Effector memory CD8-positive, alpha-beta T cell (primary cell): ENCODE data around the gene CD300LD.
A peak's percentile ranks its signal among the peaks of the same experiment; 100 is the strongest.
"Not testable (repeated sequence)": the region's sequence is repeated elsewhere in the genome, so short reads cannot be mapped to it uniquely, and the experiment has no call there.

Experiments used
- ATAC-seq: fragments of 150-1000 bp; cut with Tn5 transposase; replicated peaks from 2 replicates; pipeline ENCODE4 v1.10.0; 2021; ENCODE audit warnings: mild to moderate bottlenecking, moderate library complexity
- DNase-seq, 3 experiments: peaks; one replicate each; pipeline ENCODE4 v3.0.0; 2021
- H3K27ac Mint-ChIP-seq, 2 donors: one replicate each; pipeline ENCODE4 v1.8.0; 2022; ENCODE audit warnings: mild to moderate bottlenecking in 2 of 2, mixed read lengths in 2 of 2, moderate library complexity in 2 of 2
- H3K27me3 Mint-ChIP-seq, 2 donors: one replicate each; pipeline ENCODE4 v1.8.0; 2022; ENCODE audit warnings: mixed read lengths in 2 of 2
- H3K36me3 Mint-ChIP-seq: one replicate; pipeline ENCODE4 v1.8.0; 2022; ENCODE audit warnings: mild to moderate bottlenecking, moderate library complexity, mixed read lengths; ENCODE audit not compliant: insufficient read depth
- H3K4me1 Mint-ChIP-seq, 2 donors: one replicate each; pipeline ENCODE4 v1.8.0; 2022; ENCODE audit warnings: low read depth in 2 of 2, mixed read lengths in 2 of 2
- H3K4me3 Mint-ChIP-seq, 2 donors: one replicate each; pipeline ENCODE4 v1.8.0; 2022; ENCODE audit warnings: mild to moderate bottlenecking in 2 of 2, mixed read lengths in 2 of 2, moderate library complexity in 2 of 2
- H3K9me3 Mint-ChIP-seq, 2 donors: one replicate each; pipeline ENCODE4 v1.8.0; 2022; ENCODE audit warnings: mixed read lengths in 2 of 2
- total RNA-seq, 9 experiments: gene quantifications; one replicate each; lab custom pipeline; 2026; lab: John Stamatoyannopoulos, UW

CD300LD gene
- total RNA-seq = 0 to 0.12 (median 0) reads per million in 9 experiments

DNA sequence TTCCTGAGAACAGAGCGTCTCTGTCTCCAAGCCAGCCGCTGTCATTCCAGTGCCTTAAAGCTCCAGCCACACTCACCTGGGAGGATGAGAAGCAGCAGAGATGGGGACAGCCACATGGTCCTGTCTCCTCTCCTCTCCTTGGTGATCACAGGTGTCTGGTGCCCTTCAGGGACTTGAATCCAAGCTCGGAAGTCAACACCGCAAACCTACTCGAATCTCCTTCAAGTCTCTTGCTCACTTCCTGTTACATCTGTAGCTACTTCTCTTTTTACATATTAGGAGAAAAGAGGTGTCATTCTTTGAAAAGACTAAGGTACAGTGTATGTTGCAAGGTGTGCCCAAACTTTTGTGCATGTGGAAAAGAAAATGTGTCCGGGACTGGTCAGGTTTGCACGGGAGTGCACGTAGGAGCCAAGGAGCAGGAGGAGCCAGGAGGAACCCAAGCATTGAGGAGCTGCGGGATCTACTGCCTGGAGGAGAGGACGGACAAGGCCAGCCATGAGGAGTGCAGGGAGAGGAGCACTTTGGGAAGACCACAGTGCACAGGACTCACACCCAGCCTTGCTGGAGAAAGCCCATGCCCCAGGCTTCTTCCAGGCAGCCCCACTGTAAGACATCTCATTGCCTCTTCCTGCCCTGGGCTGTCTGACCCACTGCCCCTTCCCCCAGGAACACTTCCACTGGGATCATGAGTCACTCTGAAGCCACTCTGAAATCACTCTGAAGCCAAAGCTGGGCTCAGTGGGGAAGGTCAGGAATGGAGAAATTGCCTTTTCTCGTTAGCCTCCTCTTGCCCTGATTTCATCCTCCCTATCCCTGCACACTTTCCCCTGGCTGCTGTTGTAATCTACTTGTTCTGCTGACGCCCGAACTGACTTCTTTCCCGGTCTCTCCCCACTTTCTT lies at the start of gene CD300LD:
TSS of gene CD300LD (minus strand) at position 197 of the 904 bp plus-strand sequence. CDS start at position 116, 81 bp downstream.
- peaks cover 0 to 3% of the 10 kb centered on the region in 2 donors for H3K4me1 Mint-ChIP-seq
- H3K9me3 Mint-ChIP-seq = no peaks in the 10 kb centered on the region
- DNase-seq (no peak), ATAC-seq (no peak)
- no peaks in the 10 kb centered on the region for H3K36me3 Mint-ChIP-seq
- no peak within 1 kb of the TSS for H3K4me3 Mint-ChIP-seq
- no peak within 1 kb of the TSS for H3K27ac Mint-ChIP-seq
- peaks cover 67 to 77% of the 10 kb centered on the region in 2 donors for H3K27me3 Mint-ChIP-seq

DNA sequence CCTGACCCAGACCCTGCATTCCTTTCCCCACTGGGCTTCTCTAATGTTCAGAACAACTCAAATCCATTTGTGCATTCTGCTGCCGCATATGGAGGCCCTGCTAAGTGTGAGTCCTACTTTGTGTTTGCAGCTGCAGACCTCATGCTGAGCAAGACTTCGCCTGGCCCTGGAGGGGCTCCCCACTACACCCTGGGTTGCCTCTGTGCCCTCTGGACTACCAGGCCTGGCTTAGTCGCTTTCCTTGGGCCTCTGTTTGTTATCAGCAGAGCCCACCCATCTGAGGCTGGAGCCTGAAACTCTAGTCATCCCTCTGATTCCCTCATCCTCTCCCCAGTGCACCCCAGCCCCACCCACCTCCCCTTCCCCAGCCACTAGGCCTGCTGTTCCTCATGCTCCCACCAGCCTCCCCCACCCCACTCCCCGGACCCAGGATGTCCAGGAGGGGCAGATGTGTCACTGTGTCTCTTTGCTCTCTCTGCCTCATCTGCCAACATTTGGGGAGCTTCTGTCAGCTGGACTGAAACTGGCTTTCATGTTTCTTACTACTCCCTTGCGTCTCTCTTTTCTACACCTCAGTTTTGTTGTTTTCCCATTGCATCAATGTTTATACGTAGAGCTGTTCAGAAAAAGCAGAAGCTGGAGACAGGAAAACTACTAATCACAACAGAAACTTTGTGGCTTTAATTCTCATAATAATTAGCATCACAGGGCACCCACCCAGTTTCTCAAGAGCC lies 49.3 kb upstream of the CD300LD start:
- DNase-seq (no peak), ATAC-seq (no peak)
- Mint-ChIP-seq H3K36me3 (peaks cover 3% of the 10 kb centered on the region), H3K4me1 (peaks cover 9 to 11% of the 10 kb centered on the region in 2 donors), H3K4me3 (no peak overlapping the region), H3K27ac (peak overlapping the region in 1 of 2 donors; percentile 8), H3K27me3 (peaks cover 58 to 73% of the 10 kb centered on the region in 2 donors), H3K9me3 (no peaks in the 10 kb centered on the region)

DNA sequence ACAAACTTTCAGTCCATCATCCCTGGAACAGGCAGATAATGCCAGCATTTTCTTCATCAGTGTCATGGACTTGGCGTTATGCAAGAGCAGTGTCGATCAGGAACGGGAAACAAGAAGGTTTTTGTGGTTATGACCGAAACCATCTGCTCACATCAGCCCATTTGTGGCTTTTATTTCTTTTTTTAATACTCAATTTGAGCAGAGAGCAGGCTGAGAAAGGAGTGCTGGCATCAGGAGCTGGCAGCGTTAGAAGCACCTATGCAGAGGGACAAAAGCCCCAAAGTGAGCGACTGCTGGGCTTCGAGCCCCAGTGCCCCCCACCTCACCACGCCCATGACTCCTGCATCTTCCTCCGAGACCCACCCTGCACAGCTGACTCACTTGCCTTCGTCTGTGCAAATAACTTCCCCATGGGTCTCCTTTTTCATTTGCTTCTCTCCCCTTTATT lies 47.6 kb upstream of the CD300LD start:
- Mint-ChIP-seq H3K27me3 (peaks cover 54 to 71% of the 10 kb centered on the region in 2 donors), H3K36me3 (peaks cover 3% of the 10 kb centered on the region), H3K9me3 (no peaks in the 10 kb centered on the region), H3K27ac (no peak overlapping the region), H3K4me1 (peaks cover 9 to 11% of the 10 kb centered on the region in 2 donors), H3K4me3 (no peak overlapping the region)
- ATAC-seq (peak; percentile 35), DNase-seq (no peak)

DNA sequence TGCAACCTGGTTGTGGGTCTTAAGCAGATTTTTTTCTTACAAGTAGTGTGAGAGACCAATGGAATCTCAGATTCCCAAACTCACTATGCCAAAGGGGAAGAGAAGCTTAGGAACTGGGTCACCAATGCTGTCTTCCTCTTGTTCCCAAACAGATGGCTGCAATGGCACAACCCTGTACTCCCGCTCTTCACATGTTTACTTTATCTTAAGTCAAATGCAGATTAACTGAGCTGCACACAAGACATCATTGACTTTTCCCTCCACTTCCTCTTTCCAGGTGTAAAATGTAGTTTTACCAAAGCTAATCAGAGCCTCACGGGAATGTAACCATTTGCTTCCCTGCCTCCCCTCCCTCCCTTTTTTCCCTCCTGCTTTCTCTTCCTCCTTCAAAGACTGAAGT lies 45.8 kb upstream of the CD300LD start:
- Mint-ChIP-seq H3K4me1 (peaks cover 9 to 11% of the 10 kb centered on the region in 2 donors), H3K27ac (no peak overlapping the region), H3K9me3 (no peaks in the 10 kb centered on the region), H3K36me3 (no peaks in the 10 kb centered on the region), H3K27me3 (peaks cover 40 to 65% of the 10 kb centered on the region in 2 donors), H3K4me3 (no peak overlapping the region)
- DNase-seq = no peak
- ATAC-seq = no peak

DNA sequence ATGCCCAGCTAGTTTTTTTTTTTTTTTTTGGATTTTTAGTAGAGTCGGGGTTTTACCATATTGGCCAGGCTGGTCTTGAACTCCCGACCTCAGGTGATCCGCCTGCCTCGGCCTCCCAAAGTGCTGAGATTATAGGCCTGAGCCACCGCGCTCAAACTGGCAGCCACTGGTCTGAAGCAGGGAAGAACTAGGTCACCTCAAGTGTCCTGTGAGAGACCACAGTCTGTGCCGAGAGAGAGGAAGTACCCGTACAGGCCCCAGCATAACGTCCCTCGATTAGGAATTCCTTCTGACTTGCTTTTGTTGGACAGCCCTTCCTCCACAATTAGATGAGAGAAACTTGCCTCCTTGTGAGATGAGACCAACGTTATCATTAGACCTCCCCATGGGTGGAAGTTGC lies 45.2 kb upstream of the CD300LD start:
- Mint-ChIP-seq H3K4me1 (peaks cover 9 to 12% of the 10 kb centered on the region in 2 donors), H3K9me3 (no peaks in the 10 kb centered on the region), H3K36me3 (no peaks in the 10 kb centered on the region), H3K27ac (no peak overlapping the region), H3K27me3 (peaks cover 37 to 64% of the 10 kb centered on the region in 2 donors), H3K4me3 (no peak overlapping the region)
- no peak for ATAC-seq
- no peak for DNase-seq

DNA sequence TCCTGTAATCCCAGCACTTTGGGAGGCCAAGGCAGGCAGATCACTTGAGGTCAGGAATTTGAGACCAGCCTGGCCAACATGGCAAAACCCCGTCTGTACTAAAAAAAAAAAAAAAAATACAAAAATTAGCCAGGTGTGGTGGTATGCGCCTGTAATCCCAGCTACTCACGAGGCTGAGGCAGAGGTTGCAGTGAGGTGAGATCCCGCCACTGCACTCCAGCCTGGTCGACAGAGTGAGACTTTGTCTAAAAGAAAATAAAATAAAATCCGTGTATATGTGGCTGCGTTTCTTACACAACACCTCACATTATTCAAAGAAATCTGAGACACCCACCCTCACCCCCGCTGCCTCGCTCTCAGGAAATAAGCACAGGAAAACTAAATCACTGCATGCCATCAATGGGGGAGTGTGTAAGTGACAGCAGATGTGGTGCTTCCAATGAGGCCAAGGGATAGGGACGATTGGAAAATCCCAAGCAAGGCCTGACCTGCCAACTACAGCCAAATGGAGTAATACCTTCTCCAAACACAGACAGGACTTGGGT lies 44.5 kb upstream of the CD300LD start:
- ATAC-seq, H3K36me3 Mint-ChIP-seq, DNase-seq, H3K27ac Mint-ChIP-seq, H3K9me3 Mint-ChIP-seq, H3K4me3 Mint-ChIP-seq: not testable (repeated sequence)
- H3K27me3 Mint-ChIP-seq = peaks cover 36 to 63% of the 10 kb centered on the region in 2 donors
- H3K4me1 Mint-ChIP-seq = peaks cover 9 to 14% of the 10 kb centered on the region in 2 donors

DNA sequence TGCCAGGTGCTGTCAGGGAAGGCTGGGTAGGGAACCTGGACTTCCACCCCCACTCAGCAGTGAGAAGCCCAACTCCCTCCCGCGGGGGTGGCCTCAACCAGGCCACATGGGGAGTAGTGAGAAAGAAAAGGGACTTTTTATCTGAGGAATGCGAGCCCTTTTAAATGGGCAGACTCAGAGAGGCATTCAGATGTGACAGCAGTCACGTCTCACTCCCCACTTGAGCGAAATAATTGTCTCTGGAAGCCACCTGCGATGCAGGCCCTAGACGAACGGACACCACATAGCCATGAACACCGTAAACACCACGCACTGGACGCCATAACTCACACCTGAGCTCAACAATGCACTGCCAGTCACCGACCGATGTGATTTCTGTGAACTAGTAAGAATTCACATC lies 43.3 kb upstream of the CD300LD start:
- H3K4me1 Mint-ChIP-seq = peaks cover 9 to 14% of the 10 kb centered on the region in 2 donors
- no peak for ATAC-seq
- H3K36me3 Mint-ChIP-seq = no peaks in the 10 kb centered on the region
- H3K27me3 Mint-ChIP-seq = peaks cover 31 to 57% of the 10 kb centered on the region in 2 donors
- no peak for DNase-seq
- no peaks in the 10 kb centered on the region for H3K9me3 Mint-ChIP-seq
- H3K4me3 Mint-ChIP-seq = no peak overlapping the region
- no peak overlapping the region for H3K27ac Mint-ChIP-seq

DNA sequence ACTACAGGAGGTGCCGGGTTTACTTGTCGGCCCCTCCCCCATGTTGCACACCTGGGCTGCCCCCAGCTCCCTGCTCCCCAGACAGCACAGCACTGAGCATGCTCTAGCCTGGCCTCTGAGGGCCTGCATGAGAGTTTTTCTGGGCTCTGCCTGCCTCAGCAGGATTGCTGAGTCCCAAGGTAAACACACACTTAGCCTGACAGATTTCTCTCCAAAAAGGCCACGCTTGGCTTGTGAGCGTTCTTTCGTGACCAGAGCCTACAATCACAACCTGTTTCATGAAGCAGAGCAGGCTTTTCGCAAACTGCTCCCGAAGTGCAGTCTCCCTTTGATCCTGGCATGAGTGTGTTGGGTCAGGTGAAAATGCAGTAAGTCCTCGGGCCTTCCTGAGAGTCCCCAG lies 41.2 kb upstream of the CD300LD start:
- peaks cover 42 to 68% of the 10 kb centered on the region in 2 donors for H3K27me3 Mint-ChIP-seq
- H3K9me3 Mint-ChIP-seq = no peaks in the 10 kb centered on the region
- H3K36me3 Mint-ChIP-seq = no peaks in the 10 kb centered on the region
- peaks cover 0 to 6% of the 10 kb centered on the region in 2 donors for H3K4me1 Mint-ChIP-seq
- no peak overlapping the region for H3K27ac Mint-ChIP-seq
- DNase-seq (no peak), ATAC-seq (no peak)
- H3K4me3 Mint-ChIP-seq = no peak overlapping the region

DNA sequence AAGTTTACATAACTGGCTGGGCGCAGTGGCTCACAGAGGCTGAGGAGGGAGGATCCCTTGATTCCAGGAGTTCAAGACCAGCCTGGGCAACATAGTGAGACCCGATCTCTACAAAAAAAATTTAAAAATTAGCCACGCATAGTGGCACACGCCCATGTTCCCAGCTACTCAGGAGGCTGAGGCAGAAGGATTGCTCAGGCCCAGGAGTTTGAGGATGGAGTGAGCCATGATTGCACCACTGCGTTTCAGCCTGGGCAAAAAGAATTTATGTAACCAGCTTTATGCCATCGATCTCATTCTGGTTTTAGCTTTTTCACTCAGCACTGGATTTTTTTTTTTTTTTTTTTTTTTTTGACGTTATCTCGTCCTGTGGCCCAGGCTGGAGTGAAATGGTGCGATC lies 40.5 kb upstream of the CD300LD start:
- H3K4me3 Mint-ChIP-seq = no peak overlapping the region
- peaks cover 0 to 6% of the 10 kb centered on the region in 2 donors for H3K4me1 Mint-ChIP-seq
- no peaks in the 10 kb centered on the region for H3K36me3 Mint-ChIP-seq
- no peaks in the 10 kb centered on the region for H3K9me3 Mint-ChIP-seq
- H3K27me3 Mint-ChIP-seq = peaks cover 49 to 75% of the 10 kb centered on the region in 2 donors
- no peak for ATAC-seq
- no peak overlapping the region for H3K27ac Mint-ChIP-seq
- DNase-seq = no peak

DNA sequence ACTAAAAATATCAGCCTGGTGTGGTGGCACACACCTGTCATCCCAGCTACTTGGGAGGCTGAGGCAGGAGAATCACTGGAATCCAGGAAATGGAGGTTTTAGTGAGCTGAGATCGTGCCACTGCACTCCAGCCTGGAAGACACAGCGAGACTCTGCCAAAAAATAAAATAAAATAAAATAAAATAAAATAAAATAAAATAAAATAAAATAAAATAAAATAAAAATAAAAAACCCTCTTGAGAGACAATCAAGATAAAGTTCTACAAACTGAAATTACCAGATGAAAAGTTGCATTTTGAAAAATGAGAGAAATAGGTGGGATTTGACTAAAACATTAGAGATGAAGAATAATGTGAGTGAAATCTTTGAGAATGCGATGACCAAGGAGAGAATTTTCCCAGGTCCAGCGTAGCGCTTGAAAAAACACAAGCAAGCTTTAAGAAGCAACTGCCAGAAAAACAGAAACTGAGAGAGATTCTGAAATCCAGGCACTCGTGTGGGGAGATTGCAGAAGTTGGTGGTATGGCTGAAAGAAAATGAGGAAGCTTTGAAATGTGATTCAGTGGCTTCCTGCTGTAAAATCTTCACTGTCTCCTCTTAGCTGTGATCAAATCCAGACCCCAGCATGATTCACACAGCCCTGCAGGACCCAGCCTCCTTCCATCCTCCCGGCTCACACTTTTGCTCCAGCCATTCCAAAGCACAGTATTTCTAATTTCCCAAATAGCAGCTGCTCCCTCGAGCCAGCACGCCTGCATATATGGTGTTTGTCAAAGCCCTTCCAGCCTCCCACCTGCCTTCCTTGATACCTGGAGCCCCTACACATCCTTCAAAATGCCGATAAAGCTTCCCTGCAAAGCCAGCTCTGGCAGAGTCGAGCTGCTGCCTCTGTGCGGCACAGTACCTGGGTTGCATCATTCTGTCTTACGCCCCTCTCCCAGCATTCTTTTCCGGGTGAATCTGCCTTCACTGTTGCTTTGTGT lies 39.7 kb upstream of the CD300LD start:
- no peak overlapping the region for H3K27ac Mint-ChIP-seq
- ATAC-seq = no peak
- peaks cover 0 to 3% of the 10 kb centered on the region in 2 donors for H3K4me1 Mint-ChIP-seq

DNA sequence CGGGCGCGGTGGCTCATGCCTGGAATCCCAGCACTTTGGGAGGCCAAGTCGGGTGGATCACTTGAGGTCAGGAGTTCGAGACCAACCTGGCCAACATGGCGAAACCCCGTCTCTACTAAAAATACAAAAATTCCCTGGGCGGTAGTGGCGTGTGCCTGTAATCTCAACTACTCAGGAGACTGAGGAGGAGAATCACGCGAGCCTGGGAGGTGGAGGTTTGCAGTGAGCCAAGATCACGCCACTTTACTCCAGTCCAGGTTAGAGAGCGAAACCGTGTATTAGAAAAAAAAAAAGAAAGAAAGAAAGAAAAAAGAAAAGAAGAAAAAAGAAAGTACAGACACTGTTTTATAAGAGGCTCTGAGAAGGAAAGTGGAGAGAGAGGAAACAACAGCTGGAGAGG lies 38.2 kb upstream of the CD300LD start:
- ATAC-seq, DNase-seq, H3K4me3 Mint-ChIP-seq, H3K4me1 Mint-ChIP-seq, H3K9me3 Mint-ChIP-seq, H3K36me3 Mint-ChIP-seq, H3K27ac Mint-ChIP-seq: not testable (repeated sequence)
- peaks cover 60 to 77% of the 10 kb centered on the region in 2 donors for H3K27me3 Mint-ChIP-seq

More for the DNA sequence above, 39.7 kb upstream of the CD300LD start:
- no peak for DNase-seq
- H3K9me3 Mint-ChIP-seq = no peaks in the 10 kb centered on the region
- peaks cover 58 to 82% of the 10 kb centered on the region in 2 donors for H3K27me3 Mint-ChIP-seq
- no peak overlapping the region for H3K4me3 Mint-ChIP-seq
- H3K36me3 Mint-ChIP-seq = no peaks in the 10 kb centered on the region

DNA sequence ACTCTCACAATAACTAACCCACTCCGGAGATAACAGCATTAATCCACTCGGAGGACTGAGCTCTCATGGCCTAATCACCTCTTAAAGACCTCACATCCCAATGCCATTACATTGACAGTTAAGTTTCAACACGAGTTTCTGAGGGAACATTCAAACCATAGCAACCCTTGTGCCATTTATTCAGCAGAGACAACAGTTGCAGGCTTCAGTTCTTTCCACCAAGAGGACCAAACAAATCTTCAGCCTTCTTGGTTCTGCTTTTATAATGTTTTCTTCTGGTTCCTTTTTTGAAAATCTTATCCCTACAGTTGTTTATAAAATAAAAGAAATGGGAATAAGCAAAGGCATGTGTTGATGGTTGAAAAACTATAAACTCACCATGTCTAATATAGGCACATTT lies 33.6 kb upstream of the CD300LD start:
- Mint-ChIP-seq H3K9me3 (no peaks in the 10 kb centered on the region), H3K4me3 (no peak overlapping the region), H3K27ac (no peak overlapping the region), H3K36me3 (peaks cover 3% of the 10 kb centered on the region), H3K27me3 (peaks cover 81 to 82% of the 10 kb centered on the region in 2 donors), H3K4me1 (no peaks in the 10 kb centered on the region)
- ATAC-seq = no peak
- no peak for DNase-seq
